COLO829 (cell line): ENCODE data around the gene NKX2-2.

Experiments used
- DNase-seq: peaks from one replicate; pipeline ENCODE4 v3.0.0; 2012; ENCODE audit warnings: low spot score

Gene NKX2-2

GRCh38 chr20:21513881-21514540, at the start of gene NKX2-2:
TSS of gene NKX2-2 (minus strand) at chr20:21514064. CDS start at chr20:21513669, 395 bp downstream.
- DNase-seq = no peak

DNA sequence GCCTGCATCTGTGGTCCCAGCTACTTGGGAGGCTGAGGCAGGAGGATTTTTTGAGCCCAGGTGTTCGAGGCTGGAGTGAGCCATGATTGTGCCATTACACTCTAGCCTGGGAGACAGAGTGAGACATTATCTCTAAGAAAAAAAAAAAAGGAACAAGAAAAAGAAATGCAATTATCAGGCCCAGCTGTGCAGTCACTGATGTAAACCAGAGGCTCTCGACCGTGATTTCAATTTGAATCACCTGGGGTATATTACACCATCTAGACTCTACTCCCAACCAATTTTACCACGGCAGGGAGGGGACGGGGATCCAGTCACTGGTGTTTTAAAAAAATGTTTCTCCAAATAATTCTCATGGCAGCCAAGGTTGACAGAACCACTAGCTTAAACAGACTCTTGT, 48.8 kb upstream of the NKX2-2 start:
- DNase-seq = no peak

DNA sequence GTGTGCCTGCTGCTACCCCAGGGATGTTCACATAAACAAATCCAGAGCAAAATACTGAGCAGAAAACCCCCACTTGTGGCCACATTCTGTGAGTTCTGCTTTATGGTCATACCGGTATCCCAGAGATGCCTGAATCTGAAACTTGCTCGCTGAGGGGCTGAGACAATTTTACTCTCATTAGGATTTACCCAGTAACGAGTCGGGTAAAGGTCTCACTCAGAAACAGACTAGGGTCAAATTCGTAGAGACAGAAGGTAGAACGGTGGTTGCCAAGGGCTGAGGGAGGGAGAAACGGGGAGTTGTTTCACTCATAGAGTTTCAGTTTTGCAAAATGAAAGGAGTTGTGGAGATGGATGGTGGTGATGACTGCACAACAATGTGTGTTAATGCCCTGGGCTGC, 45.4 kb upstream of the NKX2-2 start:
- DNase-seq = no peak

DNA sequence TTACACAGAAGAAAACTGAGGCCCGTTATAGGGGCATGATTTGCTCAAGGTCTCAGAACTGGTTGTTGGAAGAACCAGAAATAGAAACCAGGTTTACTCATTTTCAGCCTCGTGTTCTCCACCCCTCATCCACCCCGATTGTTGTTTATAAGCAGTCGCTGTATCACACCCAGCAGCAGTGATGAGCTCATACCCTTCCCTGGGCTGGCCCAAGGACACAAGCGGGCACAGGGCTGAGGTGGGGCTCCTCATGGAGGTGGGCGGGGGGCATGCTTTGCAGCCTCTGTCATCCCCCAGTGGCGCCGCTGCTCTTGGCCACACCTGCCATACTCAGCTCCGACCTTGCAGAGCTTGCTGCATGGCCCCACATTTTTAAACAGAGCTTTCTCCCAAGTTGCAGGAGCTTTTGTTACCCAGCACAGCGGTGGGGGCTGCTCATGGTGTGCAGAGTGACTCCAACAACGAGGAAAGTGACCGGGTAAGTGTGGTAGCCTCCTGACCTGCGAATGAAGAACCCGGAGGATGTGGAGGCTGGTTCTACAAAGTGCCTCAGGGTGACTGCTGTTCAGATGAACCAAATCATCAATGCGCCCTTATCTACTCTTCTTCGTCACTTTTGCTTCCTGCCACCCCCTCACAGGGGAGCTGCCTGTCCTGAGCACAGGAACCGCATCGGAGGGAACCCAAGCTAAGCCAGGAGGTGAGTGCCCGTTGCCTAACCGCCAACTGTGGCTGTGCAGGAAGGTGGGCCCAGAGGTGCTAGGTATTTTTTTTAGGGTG, 43.6 kb upstream of the NKX2-2 start:
- no peak for DNase-seq

- DNase-seq = no peak
These were observed 42.5 kb upstream of the NKX2-2 start for GRCh38 chr20:21556398-21556797.

- DNase-seq = no peak
These were observed 41.7 kb upstream of the NKX2-2 start for GRCh38 chr20:21555470-21556120.

- no peak for DNase-seq
These were observed 41.1 kb upstream of the NKX2-2 start for GRCh38 chr20:21554985-21555384.

- DNase-seq = no peak
These were observed 40.6 kb upstream of the NKX2-2 start for GRCh38 chr20:21554376-21554890.

DNA sequence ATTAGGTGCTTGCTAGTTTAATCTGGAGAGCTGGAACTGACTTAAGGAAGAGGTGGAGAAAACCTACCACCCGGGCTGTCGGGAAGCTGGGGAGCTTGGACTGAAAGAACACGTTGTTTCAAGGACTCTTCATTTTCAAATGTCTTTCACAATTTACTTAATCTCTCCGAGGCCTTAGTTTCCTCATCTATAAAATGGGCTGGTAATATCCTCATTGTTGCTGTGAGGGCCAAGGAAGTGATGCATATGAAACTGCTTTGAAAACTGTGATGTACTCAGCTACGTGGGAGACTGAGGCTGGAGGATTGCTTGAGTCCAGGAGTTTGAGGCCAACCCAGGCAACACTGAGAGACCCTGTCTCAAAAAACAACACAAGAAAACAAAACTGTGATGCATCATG, 36.7 kb upstream of the NKX2-2 start:
- DNase-seq = no peak

DNA sequence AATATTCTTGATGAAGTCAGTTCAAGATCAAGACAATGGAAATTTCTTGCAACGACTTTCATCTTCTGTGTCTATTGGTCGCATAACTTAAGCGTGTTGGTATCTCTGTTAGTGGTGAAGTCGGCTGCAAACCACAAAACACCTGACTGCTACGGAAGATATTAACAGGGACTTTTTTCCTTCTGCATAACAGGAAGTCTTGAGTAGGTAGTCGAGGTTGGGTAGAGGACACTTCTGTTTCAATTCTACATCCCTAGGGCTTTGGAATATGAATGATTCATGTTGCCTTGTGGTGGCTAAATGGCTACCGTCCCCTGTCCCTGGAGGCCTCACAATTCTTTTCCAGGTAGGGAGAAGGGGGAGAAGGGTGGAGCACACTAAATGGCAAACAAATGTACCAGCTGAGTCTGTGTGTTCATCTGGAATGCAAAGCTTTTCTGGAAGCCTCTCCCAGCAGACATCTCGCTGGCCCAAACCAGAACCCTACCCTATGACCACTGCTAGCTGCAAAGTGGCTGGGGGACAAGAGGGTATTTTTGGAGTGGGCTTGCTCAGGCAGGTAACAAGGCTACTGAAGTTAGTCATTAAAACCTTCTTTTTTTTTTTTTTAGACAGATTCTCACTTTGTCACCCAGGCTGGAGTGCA, 34.6 kb upstream of the NKX2-2 start:
- DNase-seq = no peak

- DNase-seq = no peak
These were observed 32.5 kb upstream of the NKX2-2 start for GRCh38 chr20:21546355-21546754.

GRCh38 chr20:21539512-21539911, 25.6 kb upstream of the NKX2-2 start:
- DNase-seq = no peak

GRCh38 chr20:21534886-21535285, 21.0 kb upstream of the NKX2-2 start:
- no peak for DNase-seq

- no peak for DNase-seq
These were observed 20.6 kb upstream of the NKX2-2 start for GRCh38 chr20:21534453-21534852.

GRCh38 chr20:21529863-21530262, 16.0 kb upstream of the NKX2-2 start:
- no peak for DNase-seq

DNA sequence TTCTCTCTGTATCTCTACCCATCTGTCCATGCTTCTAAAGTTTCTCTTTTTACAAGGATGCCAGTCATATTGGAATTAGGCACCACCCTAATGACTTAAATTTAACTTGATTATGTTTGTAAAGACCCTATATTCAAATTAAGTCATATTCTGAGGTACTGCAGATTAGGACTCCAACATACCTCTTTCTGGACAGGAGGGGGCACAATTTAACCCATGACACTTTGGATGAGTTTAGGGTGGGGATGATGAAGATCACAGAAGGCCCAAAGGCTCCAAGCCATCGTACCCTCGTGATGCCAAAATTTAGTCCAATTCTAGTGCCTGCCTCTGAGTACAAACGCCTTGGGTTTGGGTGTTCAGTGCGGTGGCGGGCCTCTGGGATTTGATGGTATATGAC, 15.0 kb upstream of the NKX2-2 start:
- DNase-seq = no peak

DNA sequence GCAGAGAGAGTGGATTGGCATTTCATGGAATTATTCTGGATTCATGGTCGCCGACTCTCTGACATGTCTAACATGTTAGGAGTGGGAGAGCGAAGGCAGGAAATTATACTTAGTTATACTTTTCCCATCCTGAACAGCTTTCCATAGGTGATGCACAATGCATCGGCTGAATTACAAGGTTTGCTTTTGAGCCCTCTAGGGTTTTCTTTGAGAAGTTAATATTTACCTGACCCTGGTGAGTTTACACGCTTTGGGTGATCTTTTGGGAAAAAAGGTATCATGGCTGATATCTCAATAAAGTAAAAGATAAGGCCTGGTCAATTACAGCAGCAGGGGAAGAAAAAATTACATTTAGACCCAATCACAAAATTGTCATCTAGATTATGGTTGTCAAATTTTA, 14.0 kb upstream of the NKX2-2 start:
- no peak for DNase-seq

DNA sequence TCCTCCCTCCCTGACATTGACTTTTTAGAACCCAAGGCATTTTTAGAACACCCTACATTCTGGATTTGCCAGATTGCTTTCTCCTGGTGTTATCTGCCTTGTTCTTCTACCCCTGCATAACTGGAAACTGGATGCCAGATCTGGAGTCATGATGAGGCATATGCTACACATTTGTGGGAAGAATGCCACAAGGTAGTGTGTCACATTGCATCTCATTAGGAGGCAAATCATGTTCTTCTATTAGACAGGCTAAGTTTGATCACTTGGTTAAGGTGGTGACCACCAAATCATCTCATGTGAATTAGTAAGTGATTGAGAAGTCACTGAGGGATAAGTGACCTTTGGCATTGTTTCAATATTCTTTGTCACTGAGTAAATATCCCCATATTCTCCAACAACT, 12.9 kb upstream of the NKX2-2 start:
- no peak for DNase-seq

- DNase-seq = no peak
These were observed 10.0 kb upstream of the NKX2-2 start for GRCh38 chr20:21523895-21524294.

GRCh38 chr20:21523281-21523868, 9.5 kb upstream of the NKX2-2 start:
- no peak for DNase-seq

- DNase-seq = no peak
These were observed 8.8 kb upstream of the NKX2-2 start for GRCh38 chr20:21522481-21523280.
